GM21717 (cell line): ENCODE results near the gene HORMAD2.

Source experiments
- ATAC-seq: cut with Tn5 transposase; IDR thresholded peaks from one replicate; pipeline ENCODE4 v1.9.1; 2021; ENCODE audit warnings: mild to moderate bottlenecking, moderate library complexity; ENCODE audit not compliant: unreplicated experiment

The HORMAD2 gene, protein sequence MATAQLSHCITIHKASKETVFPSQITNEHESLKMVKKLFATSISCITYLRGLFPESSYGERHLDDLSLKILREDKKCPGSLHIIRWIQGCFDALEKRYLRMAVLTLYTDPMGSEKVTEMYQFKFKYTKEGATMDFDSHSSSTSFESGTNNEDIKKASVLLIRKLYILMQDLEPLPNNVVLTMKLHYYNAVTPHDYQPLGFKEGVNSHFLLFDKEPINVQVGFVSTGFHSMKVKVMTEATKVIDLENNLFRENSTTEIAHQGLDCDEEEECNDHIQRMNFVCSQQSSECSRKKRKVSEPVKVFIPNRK

DNA sequence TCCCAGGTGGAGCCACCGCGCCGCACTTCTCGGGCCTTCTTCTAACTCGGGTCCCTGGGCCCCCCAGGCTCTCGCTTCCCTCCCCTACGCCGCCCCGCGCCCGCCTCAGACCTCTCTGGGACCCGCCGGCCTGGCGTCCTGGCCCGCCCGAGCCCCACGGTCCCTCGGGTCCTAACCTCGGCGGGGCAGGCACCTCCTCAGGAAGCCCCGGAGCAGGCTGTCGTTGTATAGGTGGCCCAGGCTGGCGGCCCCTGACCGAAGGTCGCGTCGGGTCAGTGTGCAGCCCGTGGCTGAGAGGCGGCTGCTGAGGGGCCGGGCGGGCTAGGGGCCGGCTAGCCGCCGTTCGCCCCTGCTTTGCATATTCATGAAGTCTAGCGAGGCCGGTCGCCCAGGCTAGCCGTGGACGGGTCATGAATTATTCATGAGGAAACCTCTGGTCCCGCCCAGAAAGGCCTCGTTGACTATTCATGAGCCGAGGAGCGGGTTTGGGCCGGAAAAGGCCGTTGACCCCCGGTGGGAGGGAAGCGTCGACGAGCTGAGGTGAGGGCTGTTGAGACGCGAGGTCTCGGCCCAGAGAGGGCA is at the start of gene HORMAD2:
HORMAD2 (plus strand) TSS at position 513 of the 582 bp plus-strand sequence. CDS start 13,489 bp downstream, outside the sequence.
- no peak for ATAC-seq

DNA sequence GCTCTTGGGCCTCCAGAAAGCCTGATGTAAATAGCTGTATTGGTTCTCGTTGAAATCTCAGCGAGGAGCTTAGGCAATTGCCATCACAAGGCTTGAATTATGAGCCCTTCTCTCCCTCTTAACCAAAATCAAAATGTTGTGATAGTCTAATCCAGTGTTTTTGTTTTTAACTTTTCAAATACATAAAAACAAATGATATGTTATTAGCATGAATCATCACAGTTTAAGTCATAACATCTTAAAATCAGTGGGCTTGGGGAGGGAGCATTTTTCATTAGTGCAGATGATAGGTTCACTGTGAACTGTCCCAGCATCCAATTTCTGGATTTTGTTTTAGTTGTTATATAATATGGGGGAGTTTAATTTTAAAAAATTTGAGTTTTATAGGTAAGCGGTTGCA is 48.9 kb upstream of the HORMAD2 start:
- no peak for ATAC-seq

DNA sequence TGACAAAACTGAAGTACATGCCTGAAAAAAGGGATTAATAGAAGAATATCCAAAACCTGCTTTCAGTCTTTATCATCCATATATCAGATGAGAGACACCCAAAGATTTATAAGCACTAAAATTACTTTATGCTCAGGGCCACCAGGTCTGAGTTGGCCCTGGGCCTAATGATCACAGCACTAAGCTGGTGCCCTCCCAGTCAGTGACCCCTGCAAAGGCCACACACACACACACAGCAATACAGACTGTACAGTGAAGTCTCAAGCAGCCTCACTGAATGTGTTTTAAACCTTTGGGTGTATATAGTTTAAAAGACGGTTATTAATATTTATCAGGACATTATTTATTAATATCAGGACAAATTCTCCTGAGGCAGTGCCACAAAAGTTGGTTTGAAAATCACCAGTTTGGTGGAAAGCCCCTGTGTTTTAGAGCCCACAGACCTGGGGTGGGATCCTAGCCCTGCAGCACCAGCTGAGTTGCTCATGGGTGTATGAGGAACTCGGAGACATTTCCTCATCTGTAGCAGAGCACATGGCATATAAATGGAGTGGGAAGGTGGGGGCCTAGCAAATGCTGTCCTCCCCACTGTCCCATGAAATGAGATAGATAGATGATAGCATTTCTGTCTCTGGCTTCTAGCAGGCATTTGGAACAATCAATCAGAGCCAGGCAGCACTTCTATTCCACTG is 48.4 kb upstream of the HORMAD2 start:
- no peak for ATAC-seq

DNA sequence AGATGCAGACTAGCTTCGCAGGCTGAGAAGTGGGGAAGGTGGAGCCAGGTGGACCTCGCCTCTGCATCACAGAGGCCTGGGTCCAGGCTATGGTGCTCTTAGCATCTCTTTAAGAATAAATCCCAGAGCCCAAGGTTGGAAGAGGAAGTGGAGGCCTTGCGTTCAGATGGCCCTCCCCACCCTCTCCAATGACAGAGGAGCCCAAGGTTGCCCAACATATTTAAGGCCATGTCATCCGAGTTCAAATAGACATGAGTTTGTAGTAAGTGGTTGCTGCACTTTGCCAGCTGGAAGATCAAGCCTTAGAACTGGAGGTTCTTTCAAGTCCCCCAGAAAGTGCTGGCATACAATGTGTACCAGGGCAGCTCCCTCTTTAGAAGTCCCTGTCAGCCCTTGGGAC is 47.1 kb upstream of the HORMAD2 start:
- ATAC-seq: no peak

DNA sequence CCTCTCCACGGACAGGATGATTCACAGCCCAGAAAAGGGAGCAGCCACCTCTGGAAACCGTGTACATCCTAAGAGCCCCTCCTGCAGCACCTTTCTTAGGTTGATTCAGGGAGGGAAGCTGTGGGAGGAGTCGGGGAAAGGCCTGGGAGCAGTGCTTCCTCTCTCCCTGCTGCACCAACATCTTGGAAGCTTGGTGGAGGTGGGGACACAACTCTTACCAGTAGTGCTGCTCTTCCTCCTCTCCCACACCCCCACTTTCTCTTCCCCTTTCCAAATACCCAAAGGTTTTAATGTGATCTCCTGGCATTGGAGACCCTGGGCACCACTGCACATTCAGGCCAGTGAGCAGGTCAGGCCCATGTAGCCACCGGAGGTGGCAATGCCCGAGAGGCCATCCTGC is 46.4 kb upstream of the HORMAD2 start:
- ATAC-seq: no peak

DNA sequence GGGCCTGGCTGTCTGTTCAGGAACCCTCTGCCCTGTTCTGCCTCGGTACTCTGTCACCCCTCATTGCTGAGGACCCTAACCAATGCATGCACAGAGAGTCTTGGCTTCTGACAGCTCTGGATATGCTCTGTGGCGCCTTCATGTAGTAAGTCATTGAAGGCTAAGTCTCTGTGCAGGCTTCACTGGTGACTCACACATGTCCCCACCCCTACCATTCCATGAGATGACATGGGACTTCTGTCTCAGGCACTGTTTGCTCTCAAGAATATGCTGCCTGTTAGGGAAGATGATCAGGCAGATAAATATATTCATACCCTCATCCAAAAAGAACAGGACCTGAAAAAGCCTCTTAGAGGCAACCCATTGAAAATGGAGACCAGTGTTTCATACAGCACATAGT is 43.6 kb upstream of the HORMAD2 start:
- ATAC-seq: no peak

DNA sequence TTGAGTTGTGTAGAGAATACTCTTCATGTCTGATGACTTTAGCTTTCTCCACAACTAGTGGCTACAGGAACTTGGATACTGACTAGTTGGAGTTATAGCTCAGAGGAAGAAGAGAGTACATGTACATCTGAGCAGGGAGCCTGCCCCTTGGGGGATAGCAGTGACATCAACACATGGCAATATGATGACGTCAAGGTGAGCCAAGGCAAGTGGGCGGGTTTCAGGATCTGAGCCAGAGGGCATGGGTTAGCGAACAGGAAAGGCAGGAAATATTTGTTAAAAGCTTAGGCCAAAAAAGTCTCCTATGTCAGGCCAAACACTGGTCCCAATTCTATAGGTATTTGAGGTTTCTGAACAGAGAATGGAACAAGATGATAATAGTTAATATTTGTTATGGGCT is 42.0 kb upstream of the HORMAD2 start:
- ATAC-seq: no peak

DNA sequence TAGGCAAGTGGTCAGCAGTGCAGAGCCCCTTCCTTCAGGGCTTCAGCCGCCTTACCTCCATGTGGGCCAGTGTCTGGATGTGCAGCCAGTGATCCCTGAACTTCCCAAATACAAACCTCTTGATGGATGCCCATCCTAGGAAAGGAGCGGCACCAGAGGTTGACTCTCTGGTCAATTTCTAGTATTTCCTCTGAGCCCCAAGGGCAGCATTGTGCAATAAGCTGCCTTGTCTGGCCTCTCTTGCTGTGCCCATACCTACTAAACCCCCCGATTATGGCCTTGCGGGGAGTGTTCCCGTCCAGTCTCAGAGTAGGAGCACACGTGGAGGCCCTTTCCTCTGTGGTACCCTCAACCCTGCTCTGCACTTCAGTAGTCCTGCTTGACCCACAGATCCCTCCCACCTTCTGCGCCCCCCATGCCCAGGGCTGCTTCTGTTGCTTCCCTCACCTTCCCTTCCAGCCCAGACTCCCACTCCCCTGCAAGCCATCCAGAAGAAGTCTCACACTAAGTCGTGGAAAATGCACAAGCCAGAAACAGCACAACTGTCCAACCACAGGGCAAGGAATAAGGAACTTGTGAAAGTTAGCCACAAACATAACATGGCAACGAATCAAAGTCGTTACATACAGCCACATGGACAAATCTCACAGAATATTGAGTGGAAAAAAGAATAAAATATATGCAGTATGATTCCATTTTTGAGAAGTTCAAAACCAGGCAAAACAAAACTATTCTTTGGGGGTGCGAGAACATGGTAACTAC is 39.6 kb upstream of the HORMAD2 start:
- ATAC-seq: no peak

DNA sequence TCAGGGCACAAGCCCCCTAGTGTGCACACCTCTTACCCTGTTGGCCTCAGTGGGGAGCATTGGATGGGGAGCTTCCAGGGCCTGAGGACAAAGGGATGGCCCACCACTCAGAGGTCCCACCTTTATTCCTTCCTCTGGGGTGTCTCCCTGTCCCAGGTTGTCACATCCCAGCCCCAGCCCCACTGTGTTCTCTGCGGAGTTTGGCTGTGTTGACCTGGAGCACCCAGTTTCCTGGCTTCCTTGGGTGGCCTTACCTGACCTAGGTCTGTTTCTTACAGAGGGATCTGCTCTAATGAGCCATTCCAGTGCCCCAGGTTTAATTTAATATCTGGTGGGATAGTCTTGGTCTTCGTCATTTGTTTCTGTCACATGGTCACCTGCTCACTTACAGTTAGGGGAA is 38.8 kb upstream of the HORMAD2 start:
- ATAC-seq: no peak

DNA sequence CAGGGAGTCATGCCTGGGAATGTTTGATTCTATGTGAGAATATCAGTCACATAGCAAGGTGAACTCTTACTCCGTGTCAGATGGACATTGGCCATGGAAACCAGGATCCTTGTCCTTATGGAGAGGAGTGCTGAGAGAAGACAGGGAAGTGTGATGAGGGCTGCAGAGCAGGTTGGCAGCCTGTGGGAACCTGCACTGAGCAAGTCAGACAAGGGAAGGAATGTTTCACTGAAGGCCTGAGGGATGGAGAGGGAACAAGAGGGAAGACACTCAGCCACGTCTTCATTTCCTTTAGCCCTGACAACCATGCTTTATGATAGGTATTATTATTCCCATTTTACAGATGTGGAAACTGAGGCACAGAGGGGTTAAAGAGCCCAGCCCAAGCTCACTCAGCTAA is 38.4 kb upstream of the HORMAD2 start:
- ATAC-seq: no peak

DNA sequence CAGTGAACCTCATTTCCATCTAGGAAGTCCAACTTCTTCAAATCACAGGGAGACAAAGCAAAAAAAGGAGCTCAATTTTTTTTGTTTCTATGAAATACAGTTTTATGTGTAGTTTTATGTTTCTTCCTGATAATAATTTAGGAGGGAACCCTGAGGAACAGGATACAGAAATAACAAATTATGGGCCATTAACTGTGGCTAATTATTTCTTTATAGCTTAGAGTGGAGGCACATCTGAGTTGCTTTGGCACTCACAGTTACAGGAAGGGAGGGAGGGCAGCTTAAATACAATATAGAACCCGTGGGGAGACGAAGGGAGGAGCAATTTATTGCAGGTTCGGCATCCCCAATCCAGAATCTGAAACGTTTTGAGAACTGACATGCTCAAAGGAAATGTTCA is 37.1 kb upstream of the HORMAD2 start:
- ATAC-seq: no peak

DNA sequence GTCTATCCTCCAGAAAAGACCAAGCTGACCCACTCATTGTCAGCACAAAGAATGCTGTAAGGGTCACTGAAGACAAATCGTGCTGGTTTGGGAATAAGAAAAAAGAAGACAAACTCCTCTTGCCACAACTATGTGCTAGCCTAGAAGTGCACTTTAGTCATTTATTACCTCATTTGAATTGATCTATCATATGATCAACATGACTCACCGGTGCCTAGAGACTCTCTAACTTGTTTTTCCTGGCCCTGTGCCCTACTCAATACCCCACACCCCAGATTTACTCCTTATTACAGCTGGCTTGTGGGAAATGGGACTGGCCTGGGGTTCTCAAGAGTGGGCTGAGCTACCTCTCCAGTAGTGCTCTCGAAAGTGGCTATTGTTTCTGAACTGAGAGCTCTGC is 35.9 kb upstream of the HORMAD2 start:
- ATAC-seq: no peak

DNA sequence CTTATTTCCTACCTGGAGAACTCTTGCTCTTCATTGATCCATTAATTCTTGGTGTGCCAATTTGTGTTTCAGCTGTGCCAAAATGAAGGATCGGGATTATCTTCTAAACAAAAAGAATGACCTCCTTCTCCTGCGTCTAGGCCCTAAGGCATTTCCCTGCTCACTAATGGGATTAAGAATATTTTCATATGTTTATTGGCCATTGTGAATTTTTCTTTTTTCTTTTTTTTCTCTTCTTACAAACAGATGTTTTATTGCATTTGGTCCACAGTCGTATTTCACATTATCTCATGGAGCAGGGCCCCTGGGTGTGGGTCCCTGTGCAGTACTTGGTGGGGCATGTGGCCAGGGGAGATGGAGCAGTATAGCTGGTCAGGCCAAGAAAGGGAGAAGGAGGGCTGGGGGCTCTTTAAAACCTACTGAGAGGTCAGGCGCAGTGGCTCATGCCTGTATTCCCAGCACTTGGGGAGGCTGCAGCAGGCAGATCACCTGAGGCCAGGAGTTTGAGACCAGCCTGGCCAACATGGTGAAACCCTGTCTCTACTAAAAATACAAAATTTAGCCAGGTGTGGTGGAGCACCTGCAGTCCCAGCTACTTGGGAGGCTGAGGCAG is 35.3 kb upstream of the HORMAD2 start:
- no peak for ATAC-seq

DNA sequence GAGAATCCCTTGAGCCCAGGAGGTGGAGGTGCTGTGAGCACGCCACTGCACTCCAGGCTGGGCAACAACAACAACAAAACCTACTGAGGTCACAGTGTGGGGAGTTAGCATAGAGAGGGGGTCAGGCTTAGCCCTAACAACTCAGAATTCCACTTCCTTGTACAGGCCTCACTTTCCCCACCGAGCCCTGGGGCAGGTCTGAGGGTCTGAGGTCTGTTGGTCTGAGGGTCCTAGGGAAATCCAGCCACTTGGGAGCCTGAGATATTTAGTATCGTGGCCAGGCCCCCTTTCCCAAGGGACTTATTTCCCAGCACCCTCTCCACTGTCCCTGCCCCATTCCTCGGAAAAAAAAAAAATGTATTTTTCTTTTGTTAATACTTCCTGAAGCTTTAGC is 34.8 kb upstream of the HORMAD2 start:
- ATAC-seq: no peak

DNA sequence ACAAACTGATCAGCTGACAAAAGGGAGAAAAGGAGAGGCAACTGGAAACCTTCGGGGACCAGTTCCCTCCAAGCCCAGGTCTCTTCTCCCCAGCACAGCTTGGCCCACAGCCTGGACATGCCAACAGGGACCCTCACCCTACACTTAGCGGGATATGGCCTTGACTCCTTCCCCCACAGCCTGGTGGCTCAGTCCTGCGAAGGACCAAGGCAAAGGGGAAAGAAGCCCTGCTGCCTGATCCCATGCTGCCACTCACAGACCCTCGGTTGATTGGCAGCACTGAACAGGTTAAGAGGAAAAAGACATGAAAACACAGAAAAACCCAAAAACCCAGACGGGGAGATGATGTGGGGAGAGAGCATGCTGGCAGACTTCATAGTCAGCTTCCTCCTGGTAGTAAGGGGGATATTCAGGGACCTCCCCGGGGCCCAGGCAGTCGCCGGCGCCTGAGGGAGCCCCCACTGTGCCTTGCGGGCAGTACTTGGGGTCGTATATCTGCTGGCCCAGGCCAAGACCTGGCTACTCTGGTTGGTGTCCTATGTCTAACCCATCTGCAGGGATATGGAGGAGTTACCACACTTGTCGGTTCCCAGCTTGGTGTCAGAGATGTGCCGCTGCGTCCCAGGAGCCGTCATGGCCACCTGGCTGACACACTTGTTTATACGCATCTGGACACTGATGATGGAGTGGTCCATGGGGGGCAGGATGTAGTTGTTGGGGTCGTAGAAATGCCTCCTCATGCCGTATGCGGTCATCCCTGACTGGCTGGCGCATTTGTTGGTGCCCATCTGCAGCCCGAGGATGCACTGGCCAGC is 34.2 kb upstream of the HORMAD2 start:
- ATAC-seq: no peak

DNA sequence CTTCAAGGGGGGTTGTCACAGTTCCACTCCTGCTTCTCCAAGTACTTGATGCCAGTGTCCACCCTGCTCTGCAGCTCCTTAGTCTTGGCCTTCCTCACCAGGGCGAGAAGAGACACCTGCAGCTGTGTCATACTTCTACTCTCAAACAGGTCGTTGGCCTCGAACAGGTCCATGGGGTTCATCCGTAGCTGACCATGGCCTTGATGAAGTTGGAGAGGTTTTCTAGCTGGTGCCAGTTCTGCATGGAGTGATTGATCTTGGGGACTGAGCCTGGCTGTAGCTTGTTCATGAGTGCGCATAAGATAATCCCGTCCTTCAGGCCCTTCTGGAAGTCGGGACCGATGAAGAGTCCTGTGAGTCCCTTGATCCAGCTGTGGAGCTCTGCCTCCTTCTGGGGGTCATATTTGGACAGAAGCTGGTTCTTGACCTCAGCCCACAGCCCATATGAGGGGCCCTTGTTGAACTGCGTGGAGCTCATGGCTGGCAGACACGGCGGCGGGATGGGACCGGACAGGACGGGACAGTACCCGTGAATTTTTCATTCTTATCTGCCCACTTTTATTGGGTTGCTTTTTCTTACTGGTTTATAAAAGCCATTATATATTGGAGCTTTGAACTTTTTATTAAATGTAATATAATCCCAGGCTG is 33.4 kb upstream of the HORMAD2 start:
- no peak for ATAC-seq

DNA sequence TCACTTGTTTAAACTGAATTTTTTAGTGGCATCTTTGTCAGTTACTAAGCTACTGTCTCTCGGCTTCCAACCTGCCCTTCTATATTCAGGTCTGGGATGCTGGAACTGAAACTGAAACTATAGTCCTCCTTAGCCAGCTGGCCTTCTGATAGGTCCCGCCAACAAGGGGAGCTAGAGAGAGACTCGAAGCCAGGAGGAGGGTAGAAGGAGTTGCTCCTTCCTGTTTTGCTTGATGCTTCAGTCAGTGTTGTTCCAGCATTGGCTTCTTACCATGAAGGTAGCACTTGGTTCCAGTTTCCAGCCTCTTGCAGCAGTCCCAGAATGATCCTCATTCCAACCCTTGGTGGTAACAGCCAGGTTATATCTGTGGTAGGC is 32.9 kb upstream of the HORMAD2 start:
- ATAC-seq: no peak

DNA sequence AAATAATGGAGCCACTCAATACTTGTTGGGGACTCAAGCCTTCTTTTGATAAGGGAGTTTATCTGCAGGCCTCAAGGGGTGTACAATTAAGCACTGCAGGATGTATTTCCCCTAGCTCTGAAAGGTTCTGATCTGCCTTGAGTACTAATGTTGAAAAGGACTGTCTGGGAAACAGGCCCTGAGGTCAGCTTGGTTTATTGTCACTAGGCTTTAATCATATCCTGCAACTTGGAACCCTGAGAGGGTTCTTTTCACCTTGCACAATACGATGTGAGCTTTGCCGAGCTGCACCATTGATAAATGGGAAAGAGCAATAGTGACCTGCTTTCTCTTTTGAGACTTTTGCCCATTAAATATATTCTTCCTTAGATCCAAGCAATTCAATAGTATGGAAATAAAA is 31.6 kb upstream of the HORMAD2 start:
- no peak for ATAC-seq

DNA sequence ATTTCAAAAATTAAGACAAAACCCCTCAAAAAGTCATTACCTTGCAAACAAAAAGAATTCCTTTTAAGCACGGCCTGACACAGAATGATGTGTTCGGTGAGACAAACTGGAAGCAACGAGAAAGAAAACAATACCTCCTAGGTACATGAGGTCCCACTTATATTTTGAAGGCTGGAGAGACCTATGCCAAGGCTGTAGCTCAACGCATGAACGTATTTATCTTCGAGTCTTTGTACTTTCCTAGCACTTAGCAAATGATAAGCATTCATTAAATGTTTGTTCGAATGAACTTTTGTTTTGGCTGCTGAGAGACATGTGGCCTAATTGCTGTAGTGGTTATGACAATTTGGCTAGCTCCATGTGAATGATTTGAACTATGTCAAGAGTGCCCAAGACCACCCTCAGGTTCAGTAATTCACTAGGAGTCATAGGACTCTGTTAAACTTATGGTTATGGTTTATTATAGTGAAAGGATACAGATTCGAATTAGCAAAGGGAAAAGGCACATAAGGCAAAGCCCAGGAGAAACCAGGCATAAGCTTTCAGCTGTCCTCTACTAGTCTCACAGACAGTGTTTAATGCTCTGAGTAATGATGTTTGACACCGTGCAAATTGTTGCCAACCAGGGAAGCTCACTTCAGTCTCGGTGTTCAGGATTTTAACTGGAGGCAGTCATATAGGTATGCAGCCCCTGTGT is 26.0 kb upstream of the HORMAD2 start:
- ATAC-seq: no peak

DNA sequence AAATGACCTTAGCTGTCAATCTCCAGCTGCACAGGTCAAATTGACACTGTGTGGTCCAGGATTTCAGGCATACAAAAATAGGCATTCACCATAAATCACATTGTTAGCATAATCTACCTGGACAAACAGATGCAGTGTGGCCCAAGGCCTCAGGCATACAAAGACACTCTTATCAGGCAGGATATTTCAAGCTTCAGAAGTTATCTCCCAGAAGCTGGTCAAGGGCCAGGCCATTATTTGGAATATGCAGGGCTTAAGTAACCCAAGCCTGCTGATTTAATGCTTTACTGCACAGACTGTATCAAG is 25.5 kb upstream of the HORMAD2 start:
- ATAC-seq: no peak
